HuH-7.5 (cell line): ENCODE measurements around the gene CD244.
"Not testable (repeated sequence)": the region's sequence is repeated elsewhere in the genome, so short reads cannot be mapped to it uniquely, and the experiment has no call there.

ENCODE experiments used
- DNase-seq: peaks from one replicate; pipeline ENCODE4 v3.0.0; 2011; ENCODE audit warnings: low spot score

The CD244 gene

GRCh38 chr1:160879056-160879455 lies 16.4 kb upstream of the CD244 start:
- no peak for DNase-seq

GRCh38 chr1:160877221-160877620 lies 14.5 kb upstream of the CD244 start:
- DNase-seq = peak; percentile 20

DNA sequence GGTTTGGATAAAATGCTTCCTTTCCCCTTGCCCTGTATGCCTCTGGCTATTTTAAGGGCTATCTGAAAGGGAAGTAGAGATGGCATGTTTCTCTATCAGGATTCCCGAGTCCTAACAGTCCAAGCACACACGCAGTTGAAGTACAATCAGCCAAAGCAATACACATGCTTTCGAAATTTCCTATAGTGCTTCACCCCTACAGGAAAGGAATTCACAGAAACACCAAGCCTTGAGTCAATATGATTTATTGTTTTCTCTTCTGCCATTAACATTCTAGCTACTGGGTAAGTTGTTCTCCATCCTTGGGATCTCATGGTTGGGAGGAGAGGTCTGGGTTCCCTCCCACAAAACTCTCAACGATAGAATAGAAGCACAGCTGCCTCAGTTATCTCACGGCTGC lies 13.6 kb upstream of the CD244 start:
- DNase-seq = no peak

DNA sequence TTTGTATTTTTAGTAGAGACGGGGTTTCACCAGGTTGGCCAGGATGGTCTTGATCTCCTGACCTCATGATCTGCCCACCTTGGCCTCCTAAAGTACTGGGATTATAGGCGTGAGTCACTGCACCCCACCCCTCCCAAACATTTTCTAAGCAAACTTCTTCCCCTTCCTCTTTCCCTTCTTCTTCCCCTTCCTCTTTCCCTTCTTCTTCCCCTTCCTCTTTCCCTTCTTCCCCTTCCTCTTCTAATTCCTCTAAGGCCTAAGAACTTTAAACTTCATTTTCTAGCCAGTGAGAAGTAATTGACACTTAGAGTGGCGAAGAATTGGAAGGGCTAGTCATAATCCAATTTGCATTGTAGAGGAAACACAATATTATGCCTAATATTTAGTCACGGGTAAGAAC lies 12.9 kb upstream of the CD244 start:
- DNase-seq = not testable (repeated sequence)

DNA sequence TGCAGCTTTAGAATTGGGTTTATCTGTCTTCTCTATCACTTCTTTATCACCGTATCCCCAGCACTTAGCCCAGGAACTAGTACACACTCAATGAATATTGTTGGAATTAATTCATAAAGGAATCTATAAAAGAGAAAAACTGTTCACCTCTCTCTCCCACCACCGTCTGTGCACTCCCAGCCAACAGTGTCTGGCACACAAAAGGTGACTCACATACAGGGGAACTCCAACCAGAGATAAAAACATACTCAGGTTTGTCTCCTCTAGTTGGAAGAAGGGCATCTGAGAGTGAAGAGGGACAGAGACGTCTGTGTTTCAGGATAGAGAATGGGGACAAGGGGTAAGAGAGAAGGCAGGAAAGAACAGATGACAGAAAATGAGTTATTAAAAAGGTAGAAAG lies 12.2 kb upstream of the CD244 start:
- DNase-seq = no peak

DNA sequence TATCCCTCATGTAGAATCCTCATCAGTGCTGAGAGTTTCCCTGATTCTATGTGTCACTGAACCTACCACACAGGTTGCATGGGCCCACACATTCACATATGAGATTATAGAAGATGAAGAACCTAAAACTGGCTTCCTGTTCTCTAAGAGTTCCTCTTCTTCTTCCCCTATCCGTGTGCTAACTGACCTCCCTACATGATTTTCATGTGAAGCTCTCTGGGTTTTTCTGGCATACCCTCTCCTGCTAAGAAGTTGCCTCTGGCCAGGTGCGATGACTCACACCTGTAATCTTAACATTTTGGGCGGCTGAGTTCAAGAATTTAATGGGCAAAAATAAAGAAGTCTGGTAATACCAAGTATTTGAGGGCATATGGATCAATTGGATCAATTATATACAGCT lies 5.5 kb upstream of the CD244 start:
- DNase-seq = no peak

GRCh38 chr1:160867651-160868050 lies 5.0 kb upstream of the CD244 start:
- not testable (repeated sequence) for DNase-seq

DNA sequence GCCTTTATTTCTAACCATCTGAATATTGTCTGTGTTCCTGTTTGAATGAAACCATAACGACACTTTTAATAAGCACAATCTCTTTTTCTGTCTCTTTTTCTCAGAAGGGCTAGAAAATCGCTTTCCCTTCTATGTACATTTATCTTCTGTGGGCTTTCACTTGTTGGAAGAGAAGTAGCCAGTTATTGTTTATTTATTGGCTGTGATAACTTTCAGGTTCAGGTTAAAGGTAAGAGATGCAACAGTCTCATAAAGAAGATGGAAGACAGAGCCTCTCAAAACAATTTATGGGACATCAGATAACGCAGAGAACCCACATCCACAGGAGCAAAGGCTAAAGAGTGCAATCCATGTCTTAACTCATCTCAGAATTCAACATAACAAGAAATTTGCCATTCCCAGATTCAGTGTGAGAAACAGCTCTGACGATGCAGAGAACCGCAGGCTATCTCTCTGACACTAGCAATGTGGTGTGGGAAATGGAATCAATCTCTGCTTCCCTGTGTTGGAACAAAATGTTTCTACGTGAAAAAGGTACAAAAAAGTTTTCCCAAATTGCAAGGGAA lies 4.1 kb upstream of the CD244 start:
- DNase-seq = no peak

GRCh38 chr1:160866001-160866694 lies 3.5 kb upstream of the CD244 start:
- no peak for DNase-seq

DNA sequence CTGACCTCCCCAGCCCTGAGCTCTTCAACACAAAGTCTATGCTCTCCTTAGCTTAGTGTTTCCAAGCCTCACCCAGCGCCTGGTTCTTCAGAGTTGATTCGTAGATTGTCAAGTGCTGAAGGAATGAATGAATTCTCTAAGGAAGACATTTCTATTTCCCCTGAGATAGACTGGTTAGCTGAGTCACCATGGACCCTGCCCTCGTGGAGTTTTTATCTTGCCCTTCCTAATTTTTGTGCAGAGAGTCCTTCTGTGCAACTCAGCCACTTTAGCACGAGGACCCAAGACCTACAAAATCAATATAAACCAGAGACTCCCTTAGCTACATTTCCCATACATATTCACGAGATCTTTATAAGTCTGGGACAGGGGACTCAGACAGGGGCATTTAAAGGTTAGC lies 2.6 kb upstream of the CD244 start:
- no peak for DNase-seq

DNA sequence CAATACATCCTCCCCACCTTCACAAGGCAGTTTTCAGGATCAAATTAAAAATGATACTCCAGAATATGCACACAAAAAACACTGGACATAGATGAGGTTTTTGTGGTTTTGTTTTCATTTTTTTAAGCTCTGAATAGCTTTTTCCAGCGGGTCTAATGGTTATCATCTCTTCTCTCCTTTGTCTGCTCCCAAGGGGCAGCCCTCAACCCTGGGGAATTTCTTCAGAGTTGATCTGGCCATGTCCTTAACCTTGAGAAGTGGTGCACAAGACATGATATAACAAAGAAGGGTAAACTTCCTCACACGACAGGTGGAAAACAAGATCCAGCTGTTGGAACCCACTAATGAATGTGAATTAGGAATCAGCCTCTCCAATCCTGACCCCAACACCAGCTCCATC lies 1.5 kb upstream of the CD244 start:
- DNase-seq = no peak

- DNase-seq = no peak
Measured at GRCh38 chr1:160863774-160864131, 1.1 kb upstream of the CD244 start.

GRCh38 chr1:160863061-160863773 lies 530 bp upstream of the CD244 start:
- DNase-seq = no peak

GRCh38 chr1:160860840-160861505 lies 1.7 kb downstream of the CD244 start:
- peak; percentile 25 for DNase-seq

DNA sequence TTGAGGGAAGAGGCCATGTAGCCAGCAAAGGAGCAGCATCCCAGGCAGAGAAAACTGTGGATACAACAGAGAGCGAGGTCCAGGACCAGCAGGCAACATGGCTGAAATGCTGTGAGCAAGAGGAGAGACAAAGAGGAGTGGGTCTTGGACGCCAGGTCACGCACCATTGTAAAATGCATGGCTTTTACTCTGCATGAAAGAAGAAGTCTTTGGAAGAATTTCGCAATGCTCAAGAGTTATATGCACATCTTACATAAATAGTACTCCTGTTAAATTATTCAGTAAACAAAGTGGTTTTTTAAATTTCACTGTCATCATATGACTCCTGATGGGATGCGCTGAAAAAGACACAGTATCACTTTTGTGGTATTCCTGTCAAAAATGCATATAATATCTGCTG lies 3.5 kb downstream of the CD244 start:
- no peak for DNase-seq

- DNase-seq = no peak
Measured at GRCh38 chr1:160858507-160858906, 4.2 kb downstream of the CD244 start.

DNA sequence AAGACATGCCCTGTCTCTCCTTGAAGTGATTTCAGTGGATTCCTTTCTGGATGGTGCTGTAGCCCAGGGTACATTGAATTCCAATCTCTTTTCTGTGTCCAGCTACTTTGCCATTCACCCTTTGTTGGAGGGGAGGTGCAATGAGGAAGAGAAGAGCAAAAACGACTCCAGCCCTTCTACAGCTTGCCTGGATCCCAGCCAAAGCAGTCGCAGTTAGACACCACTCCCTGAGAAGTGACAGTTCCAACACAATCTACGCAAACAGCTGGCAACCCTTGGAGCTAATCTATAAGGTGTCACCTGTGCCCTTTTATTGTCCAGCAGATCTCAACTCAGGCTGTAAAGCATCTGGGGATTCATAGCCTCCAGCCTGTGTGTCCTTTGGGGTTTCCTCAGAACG lies 4.6 kb downstream of the CD244 start:
- no peak for DNase-seq

- no peak for DNase-seq
Measured at GRCh38 chr1:160855181-160855981, 7.3 kb downstream of the CD244 start.

DNA sequence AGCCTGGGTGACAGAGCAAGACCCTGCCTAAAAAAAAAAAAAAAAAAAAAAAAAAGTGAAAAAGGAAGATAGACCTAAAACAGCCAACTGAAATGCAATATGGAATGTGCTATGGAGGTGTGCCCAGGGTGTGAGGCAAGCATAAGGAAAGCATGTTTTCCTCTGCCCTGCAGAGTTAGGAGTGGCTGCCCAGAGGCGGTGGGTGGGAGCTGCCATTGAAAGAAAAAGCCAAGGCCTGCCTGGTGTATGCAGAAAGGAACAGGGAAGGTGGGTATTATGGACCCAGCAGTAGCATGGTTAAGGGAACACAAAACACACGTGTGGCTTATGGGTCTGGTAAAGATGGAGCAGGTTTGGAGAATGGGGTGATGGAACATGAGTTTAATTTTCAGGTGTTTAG lies 8.9 kb downstream of the CD244 start:
- no peak for DNase-seq

GRCh38 chr1:160853014-160853413 lies 9.7 kb downstream of the CD244 start:
- DNase-seq = no peak

- DNase-seq = no peak
Measured at GRCh38 chr1:160850993-160851392, 11.7 kb downstream of the CD244 start.

GRCh38 chr1:160850541-160850940 lies 12.1 kb downstream of the CD244 start:
- DNase-seq = no peak
